Nephron (organoid): ENCODE results near the gene PIK3R5.

Experiments
- H3K27ac Mint-ChIP-seq, 3 experiments: 2 replicates each; pipeline ENCODE4 v1.8.0; 2020; ENCODE audit warnings: mixed read lengths in 3 of 3, mild to moderate bottlenecking in 2 of 3, moderate library complexity in 1 of 3
- H3K27me3 Mint-ChIP-seq: 2 replicates; pipeline ENCODE4 v1.8.0; 2021; ENCODE audit warnings: low read depth, mild to moderate bottlenecking, moderate library complexity, mixed read lengths
- H3K36me3 Mint-ChIP-seq: 2 replicates; pipeline ENCODE4 v1.8.0; 2020; ENCODE audit warnings: low read depth, mixed read lengths
- H3K4me1 Mint-ChIP-seq: 2 replicates; pipeline ENCODE4 v1.8.0; 2020; ENCODE audit warnings: mixed read lengths
- H3K4me3 Mint-ChIP-seq, 3 experiments: 2 replicates each; pipeline ENCODE4 v1.8.0; 2020; ENCODE audit warnings: mild to moderate bottlenecking in 3 of 3, mixed read lengths in 3 of 3, moderate library complexity in 2 of 3
- H3K9me3 Mint-ChIP-seq: 2 replicates; pipeline ENCODE4 v1.8.0; 2020; ENCODE audit warnings: mixed read lengths
- TF ChIP-seq, protein P1 (sequence below), 3 experiments: fragments of 200-600 bp; sonication (generic); IDR thresholded peaks; one replicate each; pipeline ENCODE4 v1.5.0; 2021; ENCODE audit warnings: antibody characterized with exemption in 3 of 3; ENCODE audit not compliant: unreplicated experiment in 3 of 3

PIK3R5 gene

GRCh38 chr17:8947201-8947600, 18.3 kb downstream of the PIK3R5 start:
- TF ChIP-seq, protein P1, sequence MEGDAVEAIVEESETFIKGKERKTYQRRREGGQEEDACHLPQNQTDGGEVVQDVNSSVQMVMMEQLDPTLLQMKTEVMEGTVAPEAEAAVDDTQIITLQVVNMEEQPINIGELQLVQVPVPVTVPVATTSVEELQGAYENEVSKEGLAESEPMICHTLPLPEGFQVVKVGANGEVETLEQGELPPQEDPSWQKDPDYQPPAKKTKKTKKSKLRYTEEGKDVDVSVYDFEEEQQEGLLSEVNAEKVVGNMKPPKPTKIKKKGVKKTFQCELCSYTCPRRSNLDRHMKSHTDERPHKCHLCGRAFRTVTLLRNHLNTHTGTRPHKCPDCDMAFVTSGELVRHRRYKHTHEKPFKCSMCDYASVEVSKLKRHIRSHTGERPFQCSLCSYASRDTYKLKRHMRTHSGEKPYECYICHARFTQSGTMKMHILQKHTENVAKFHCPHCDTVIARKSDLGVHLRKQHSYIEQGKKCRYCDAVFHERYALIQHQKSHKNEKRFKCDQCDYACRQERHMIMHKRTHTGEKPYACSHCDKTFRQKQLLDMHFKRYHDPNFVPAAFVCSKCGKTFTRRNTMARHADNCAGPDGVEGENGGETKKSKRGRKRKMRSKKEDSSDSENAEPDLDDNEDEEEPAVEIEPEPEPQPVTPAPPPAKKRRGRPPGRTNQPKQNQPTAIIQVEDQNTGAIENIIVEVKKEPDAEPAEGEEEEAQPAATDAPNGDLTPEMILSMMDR (IDR thresholded peaks at IDR 0.05; ENCODE audit: unreplicated experiment in 3 of 3): no peak
- H3K36me3 Mint-ChIP-seq: no peaks in the 10 kb centered on the region
- no peak overlapping the region for H3K27ac Mint-ChIP-seq
- no peak overlapping the region for H3K4me3 Mint-ChIP-seq
- peaks cover 20% of the 10 kb centered on the region for H3K27me3 Mint-ChIP-seq
- peaks cover 3% of the 10 kb centered on the region for H3K9me3 Mint-ChIP-seq
- no peaks in the 10 kb centered on the region for H3K4me1 Mint-ChIP-seq

- Mint-ChIP-seq H3K4me3 (no peak overlapping the region), H3K36me3 (no peaks in the 10 kb centered on the region), H3K27ac (no peak overlapping the region), H3K9me3 (peaks cover 3% of the 10 kb centered on the region), H3K4me1 (no peaks in the 10 kb centered on the region), H3K27me3 (peaks cover 20% of the 10 kb centered on the region)
- TF ChIP-seq, protein P1 (IDR thresholded peaks at IDR 0.05; ENCODE audit: unreplicated experiment in 3 of 3): no peak
These were observed 19.0 kb downstream of the PIK3R5 start for GRCh38 chr17:8946476-8946875.

DNA sequence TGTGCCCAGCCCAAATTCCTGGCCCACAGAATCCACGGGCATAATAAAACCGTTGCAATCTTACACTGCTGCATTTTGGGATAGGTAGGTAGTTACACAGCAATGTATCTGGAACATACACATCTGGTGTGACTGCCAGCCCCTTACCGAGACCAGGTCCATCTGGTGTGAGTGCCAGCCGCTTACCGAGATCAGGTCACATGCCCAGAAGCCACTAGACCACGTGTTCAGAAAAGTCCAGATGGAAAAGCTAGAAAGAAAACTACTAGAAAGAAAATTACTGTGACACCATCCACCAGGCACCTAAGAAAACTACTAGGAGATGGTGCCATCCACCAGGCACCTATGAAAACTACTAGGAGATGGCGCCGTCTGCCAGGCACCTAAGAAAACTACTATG, 19.4 kb downstream of the PIK3R5 start:
- H3K9me3 Mint-ChIP-seq: peaks cover 3% of the 10 kb centered on the region
- TF ChIP-seq, protein P1 (IDR thresholded peaks at IDR 0.05; ENCODE audit: unreplicated experiment in 3 of 3): no peak
- no peak overlapping the region for H3K4me3 Mint-ChIP-seq
- H3K27ac Mint-ChIP-seq: no peak overlapping the region
- no peaks in the 10 kb centered on the region for H3K36me3 Mint-ChIP-seq
- no peaks in the 10 kb centered on the region for H3K4me1 Mint-ChIP-seq
- peaks cover 20% of the 10 kb centered on the region for H3K27me3 Mint-ChIP-seq

- Mint-ChIP-seq H3K27me3 (peaks cover 32% of the 10 kb centered on the region), H3K36me3 (no peaks in the 10 kb centered on the region), H3K4me3 (no peak overlapping the region), H3K4me1 (no peaks in the 10 kb centered on the region), H3K27ac (no peak overlapping the region), H3K9me3 (peaks cover 3% of the 10 kb centered on the region)
- TF ChIP-seq, protein P1 (IDR thresholded peaks at IDR 0.05; ENCODE audit: unreplicated experiment in 3 of 3): no peak
These were observed 20.8 kb downstream of the PIK3R5 start for GRCh38 chr17:8944748-8945147.

- Mint-ChIP-seq H3K36me3 (no peaks in the 10 kb centered on the region), H3K4me1 (no peaks in the 10 kb centered on the region), H3K27me3 (peaks cover 34% of the 10 kb centered on the region), H3K9me3 (peaks cover 3% of the 10 kb centered on the region), H3K4me3 (no peak overlapping the region), H3K27ac (no peak overlapping the region)
- TF ChIP-seq, protein P1 (IDR thresholded peaks at IDR 0.05; ENCODE audit: unreplicated experiment in 3 of 3): no peak
These were observed 21.4 kb downstream of the PIK3R5 start for GRCh38 chr17:8944083-8944482.

DNA sequence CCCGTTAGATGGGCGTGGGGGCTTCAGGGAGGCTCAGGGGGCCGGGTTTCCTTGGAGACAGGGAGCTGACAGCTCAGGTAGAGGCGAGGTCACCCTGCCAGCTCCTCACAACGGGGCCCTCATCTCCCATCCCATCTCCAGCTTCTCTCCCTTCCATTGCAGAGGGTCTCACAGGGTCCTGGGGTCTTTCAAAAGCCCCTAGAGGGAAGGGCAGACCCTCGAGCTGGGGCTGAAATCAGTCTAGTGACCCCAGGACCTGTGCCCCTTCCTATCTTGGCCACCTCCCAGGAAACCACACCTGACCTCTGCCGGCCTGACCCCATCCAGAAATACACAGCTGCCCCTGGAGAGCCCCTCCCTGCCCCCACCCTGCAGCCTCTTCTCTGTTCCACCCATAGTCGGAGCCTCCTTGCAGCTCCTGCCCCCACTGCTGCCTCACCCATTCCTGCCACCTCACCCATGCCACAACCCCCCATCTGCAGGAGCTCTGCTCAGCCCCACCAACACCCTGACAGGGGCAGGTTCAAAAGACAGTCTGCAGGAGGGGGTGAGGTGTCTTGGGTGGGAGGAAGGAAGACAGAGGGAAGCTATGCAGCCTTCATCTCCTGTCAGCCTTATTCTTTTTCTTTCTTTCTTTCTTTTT, 23.4 kb downstream of the PIK3R5 start:
- TF ChIP-seq, protein P1 (IDR thresholded peaks at IDR 0.05; ENCODE audit: unreplicated experiment in 3 of 3): no peak
- H3K36me3 Mint-ChIP-seq: no peaks in the 10 kb centered on the region

More for the DNA sequence above, 23.4 kb downstream of the PIK3R5 start:
- Mint-ChIP-seq H3K4me1 (no peaks in the 10 kb centered on the region), H3K9me3 (peaks cover 4% of the 10 kb centered on the region), H3K27me3 (peaks cover 28% of the 10 kb centered on the region), H3K27ac (no peak overlapping the region), H3K4me3 (no peak overlapping the region)
